Skeletal muscle tissue (tissue), 4 donors: Measurements from ENCODE around the gene SCN2A. TPM values are rescaled to one million over a fixed set of nuclear protein-coding genes. Genes with fewer than 3 reads are reported as not detected.
A peak's percentile ranks its signal among the peaks of the same experiment; 100 is the strongest.
"Not testable (repeated sequence)": the region's sequence is repeated elsewhere in the genome, so short reads cannot be mapped to it uniquely, and the experiment has no call there.

Experiments used
- H3K27ac ChIP-seq: one replicate; pipeline ENCODE4 v1.7.0; 2013; ENCODE audit warnings: mild to moderate bottlenecking, low read depth, low read length, inconsistent platforms
- H3K27me3 ChIP-seq, 3 donors: one replicate each; pipeline ENCODE4 v1.7.0; 2013; ENCODE audit warnings: low read length in 3 of 3; ENCODE audit not compliant: control insufficient read depth in 3 of 3, insufficient read depth in 3 of 3
- H3K36me3 ChIP-seq, 3 donors: one replicate each; pipeline ENCODE4 v1.7.0; 2013; ENCODE audit warnings: low read length in 3 of 3; ENCODE audit not compliant: control insufficient read depth in 3 of 3, insufficient read depth in 3 of 3
- H3K4me1 ChIP-seq, 3 donors: one replicate each; pipeline ENCODE4 v1.7.0; 2013; ENCODE audit warnings: low read length in 3 of 3, mild to moderate bottlenecking in 3 of 3; ENCODE audit not compliant: control insufficient read depth in 3 of 3, insufficient read depth in 3 of 3
- H3K4me3 ChIP-seq, 3 donors: one replicate each; pipeline ENCODE4 v1.7.0; 2013; ENCODE audit warnings: low read length in 3 of 3
- H3K9ac ChIP-seq, 3 donors: one replicate each; pipeline ENCODE4 v1.7.0; 2013; ENCODE audit warnings: low read length in 3 of 3, mild to moderate bottlenecking in 3 of 3, moderate library complexity in 2 of 3, low read depth in 1 of 3
- H3K9me3 ChIP-seq, 3 donors: one replicate each; pipeline ENCODE4 v1.7.0; 2013; ENCODE audit warnings: low read length in 3 of 3; ENCODE audit not compliant: control insufficient read depth in 3 of 3
- total RNA-seq: library from RNA; depleted of rRNA; stranded (reverse); fragments of >200 nt; gene quantifications from one replicate; pipeline ENCODE4 v1.2.3, GENCODE V29; 2014
- donor health status: Osteomylitis.

SCN2A gene
- total RNA-seq, 1 donor from 2014 or later = not detected

GRCh38 chr2:165248238-165248637, 9.0 kb downstream of the SCN2A start:
- H3K9ac ChIP-seq = no peak overlapping the region
- no peaks in the 10 kb centered on the region for H3K27me3 ChIP-seq
- H3K36me3 ChIP-seq = no peaks in the 10 kb centered on the region
- no peaks in the 10 kb centered on the region for H3K9me3 ChIP-seq
- H3K4me3 ChIP-seq = no peak overlapping the region
- no peak overlapping the region for H3K27ac ChIP-seq
- H3K4me1 ChIP-seq = no peaks in the 10 kb centered on the region

DNA sequence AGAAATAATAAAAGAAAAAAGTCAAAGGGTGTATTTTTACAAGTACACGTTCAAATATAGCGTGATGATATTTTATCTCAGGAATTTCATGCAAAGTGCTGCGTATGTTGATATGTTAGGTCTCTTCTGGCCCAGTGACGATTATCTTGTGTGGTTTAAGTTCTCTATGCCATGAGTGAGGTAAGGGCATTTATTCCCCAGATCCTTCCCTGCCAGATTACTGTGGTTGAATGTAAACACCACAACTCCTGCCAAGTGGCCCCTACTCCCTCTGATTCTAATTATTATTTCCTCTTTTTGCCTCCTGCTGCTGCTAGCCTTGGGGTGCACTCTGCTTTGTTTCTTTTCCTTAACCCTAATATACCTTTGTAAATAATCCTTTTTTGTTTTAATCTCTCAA, 12.2 kb downstream of the SCN2A start:
- Histone ChIP-seq H3K9me3 (no peaks in the 10 kb centered on the region), H3K27me3 (no peaks in the 10 kb centered on the region), H3K36me3 (no peaks in the 10 kb centered on the region), H3K4me1 (no peaks in the 10 kb centered on the region), H3K4me3 (no peak overlapping the region), H3K27ac (no peak overlapping the region), H3K9ac (no peak overlapping the region)

GRCh38 chr2:165253178-165253577, 14.0 kb downstream of the SCN2A start:
- no peaks in the 10 kb centered on the region for H3K36me3 ChIP-seq
- no peaks in the 10 kb centered on the region for H3K4me1 ChIP-seq
- H3K9ac ChIP-seq = no peak overlapping the region
- H3K4me3 ChIP-seq = no peak overlapping the region
- no peaks in the 10 kb centered on the region for H3K9me3 ChIP-seq
- H3K27me3 ChIP-seq = no peaks in the 10 kb centered on the region
- H3K27ac ChIP-seq = no peak overlapping the region

GRCh38 chr2:165256618-165257017, 17.4 kb downstream of the SCN2A start:
- Histone ChIP-seq H3K9me3 (no peaks in the 10 kb centered on the region), H3K4me3 (no peak overlapping the region), H3K27me3 (no peaks in the 10 kb centered on the region), H3K4me1 (no peaks in the 10 kb centered on the region), H3K36me3 (no peaks in the 10 kb centered on the region), H3K27ac (no peak overlapping the region), H3K9ac (no peak overlapping the region)

GRCh38 chr2:165260347-165260746, 21.1 kb downstream of the SCN2A start:
- not testable (repeated sequence) for H3K4me1 ChIP-seq, H3K4me3 ChIP-seq, H3K27me3 ChIP-seq, H3K9me3 ChIP-seq, H3K36me3 ChIP-seq, H3K27ac ChIP-seq, H3K9ac ChIP-seq

DNA sequence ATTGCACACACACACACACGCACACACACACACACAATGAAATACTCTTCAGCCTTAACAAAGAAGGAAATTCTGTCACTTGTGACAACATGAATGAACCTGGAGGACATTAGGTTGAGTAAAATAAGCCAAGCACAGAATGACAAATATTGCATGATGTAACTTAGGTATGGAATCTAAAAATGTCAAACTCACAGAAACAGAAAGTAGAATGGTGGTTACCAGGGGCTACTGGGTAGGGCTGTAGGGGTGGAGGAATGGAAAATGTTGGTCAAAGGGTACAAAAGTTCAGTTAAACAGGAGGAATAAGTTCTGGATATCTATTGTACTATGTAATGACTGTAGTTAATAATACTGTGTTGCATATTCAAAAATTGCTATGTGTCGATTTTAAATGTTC, 29.5 kb downstream of the SCN2A start:
- H3K36me3 ChIP-seq = no peaks in the 10 kb centered on the region
- H3K4me1 ChIP-seq = no peaks in the 10 kb centered on the region
- H3K9ac ChIP-seq = no peak overlapping the region
- no peak overlapping the region for H3K27ac ChIP-seq
- no peaks in the 10 kb centered on the region for H3K27me3 ChIP-seq
- no peak overlapping the region for H3K4me3 ChIP-seq
- no peaks in the 10 kb centered on the region for H3K9me3 ChIP-seq

GRCh38 chr2:165273176-165273575, 34.0 kb downstream of the SCN2A start:
- no peak overlapping the region for H3K9ac ChIP-seq
- no peak overlapping the region for H3K4me3 ChIP-seq
- no peaks in the 10 kb centered on the region for H3K27me3 ChIP-seq
- peaks cover 0 to 7% (median 6%) of the 10 kb centered on the region in 3 donors for H3K4me1 ChIP-seq
- no peak overlapping the region for H3K27ac ChIP-seq
- H3K36me3 ChIP-seq = no peaks in the 10 kb centered on the region
- H3K9me3 ChIP-seq = no peaks in the 10 kb centered on the region

GRCh38 chr2:165274698-165275097, 35.5 kb downstream of the SCN2A start:
- H3K9ac ChIP-seq = no peak overlapping the region
- no peaks in the 10 kb centered on the region for H3K27me3 ChIP-seq
- H3K36me3 ChIP-seq = no peaks in the 10 kb centered on the region
- H3K9me3 ChIP-seq = no peaks in the 10 kb centered on the region
- H3K27ac ChIP-seq = peak overlapping the region; percentile 65
- peaks cover 0 to 7% (median 6%) of the 10 kb centered on the region in 3 donors for H3K4me1 ChIP-seq
- H3K4me3 ChIP-seq = peak overlapping the region; percentile 46 to 51 (median 46)

DNA sequence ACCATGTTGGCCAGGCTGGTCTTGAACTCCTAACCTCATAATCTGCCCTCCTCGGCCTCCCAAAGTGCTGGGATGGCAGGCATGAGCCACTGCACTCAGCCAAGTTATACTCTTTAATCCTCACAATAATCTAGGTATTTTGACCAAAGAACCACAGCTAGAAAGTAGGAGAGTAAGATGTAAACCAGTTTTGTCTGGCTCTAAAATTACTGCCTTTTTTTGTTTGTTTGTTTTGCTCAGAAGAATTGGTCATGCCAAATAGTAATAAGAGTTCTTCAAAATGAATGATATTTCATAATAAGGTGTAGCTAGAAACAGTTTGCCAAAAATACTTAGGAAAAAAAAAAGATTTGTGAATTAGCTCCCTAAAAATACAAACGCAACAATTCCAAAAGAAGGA, 36.7 kb downstream of the SCN2A start:
- Histone ChIP-seq H3K27me3 (no peaks in the 10 kb centered on the region), H3K36me3 (no peaks in the 10 kb centered on the region), H3K27ac (no peak overlapping the region), H3K4me3 (no peak overlapping the region), H3K9me3 (no peaks in the 10 kb centered on the region), H3K4me1 (peaks cover 0 to 7% (median 6%) of the 10 kb centered on the region in 3 donors), H3K9ac (no peak overlapping the region)

DNA sequence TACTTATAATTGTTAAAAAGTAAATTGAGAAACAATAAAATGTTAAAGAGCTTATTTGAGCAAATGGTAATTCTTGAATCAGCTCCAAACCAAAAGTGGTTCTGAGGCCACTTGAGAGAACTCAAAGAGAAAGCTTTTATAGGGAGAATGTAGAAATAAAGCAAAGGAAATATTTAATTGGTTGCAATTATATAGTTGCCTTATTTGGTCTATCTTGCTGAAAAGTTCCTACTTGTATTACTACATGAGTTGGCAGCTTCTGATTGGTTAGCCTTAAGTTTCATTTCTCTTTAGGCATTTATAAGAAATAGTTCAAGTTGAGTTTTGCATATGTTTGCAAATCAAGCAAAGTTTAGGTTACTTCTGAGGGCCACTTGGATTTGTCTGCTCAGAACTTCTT, 38.1 kb downstream of the SCN2A start:
- Histone ChIP-seq H3K4me1 (peaks cover 0 to 10% (median 6%) of the 10 kb centered on the region in 3 donors), H3K4me3 (no peak overlapping the region), H3K9ac (no peak overlapping the region), H3K27me3 (no peaks in the 10 kb centered on the region), H3K9me3 (no peaks in the 10 kb centered on the region), H3K27ac (no peak overlapping the region), H3K36me3 (no peaks in the 10 kb centered on the region)
